ENCODE results near the gene SYT8. TPM values are rescaled to one million over a fixed set of nuclear protein-coding genes. Genes with fewer than 3 reads are reported as not detected.

Gene SYT8
- total RNA-seq, 2 donors from 2014 or later, result 0.75 to 4.6 TPM

DNA sequence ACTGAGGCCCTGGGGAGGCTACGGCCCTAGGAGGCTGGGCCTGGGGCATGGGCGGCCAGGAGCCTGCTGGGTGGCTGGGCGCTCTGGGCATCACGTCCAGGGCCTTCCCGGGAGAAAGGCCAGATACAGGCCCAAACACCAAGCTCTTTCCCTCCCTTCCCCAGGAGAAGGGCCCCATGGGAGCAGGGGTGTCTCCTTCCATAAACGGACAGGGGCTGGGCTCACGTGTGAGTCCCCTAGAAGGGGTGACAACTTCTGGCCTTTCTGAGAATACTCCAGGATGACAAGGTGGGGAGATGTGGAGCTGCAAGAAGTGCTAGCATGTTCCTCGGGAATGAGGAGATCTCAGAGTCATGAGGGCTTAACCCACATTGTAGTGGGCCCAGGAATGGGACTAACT lies 19.5 kb upstream of the SYT8 start:
- DNase-seq (no peak), ATAC-seq (no peak)
- intact Hi-C loops (cut with DNase I, micrococcal nuclease), result no loop called here

DNA sequence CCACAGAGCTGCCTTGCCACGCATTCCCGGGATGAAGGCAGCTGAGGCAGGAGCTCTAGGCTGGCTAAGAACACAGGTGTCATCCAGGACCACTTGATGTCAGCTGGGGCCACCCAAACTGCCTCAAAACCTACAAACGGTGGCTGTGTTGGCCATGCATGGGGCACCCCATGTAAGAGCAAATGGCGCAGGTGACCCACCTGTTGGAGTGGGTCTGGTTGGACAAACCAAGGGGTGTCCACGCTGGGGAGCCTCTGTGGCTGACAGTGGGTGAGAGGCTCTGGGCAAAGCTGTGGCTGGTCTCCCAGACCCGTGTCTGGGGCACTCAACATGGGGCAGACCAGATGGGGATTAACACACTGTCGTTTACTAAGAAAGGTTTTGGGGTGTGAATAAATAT lies 19.0 kb upstream of the SYT8 start:
- DNase-seq (no peak), ATAC-seq (no peak)
- intact Hi-C loops (cut with DNase I, micrococcal nuclease), result no loop called here

DNA sequence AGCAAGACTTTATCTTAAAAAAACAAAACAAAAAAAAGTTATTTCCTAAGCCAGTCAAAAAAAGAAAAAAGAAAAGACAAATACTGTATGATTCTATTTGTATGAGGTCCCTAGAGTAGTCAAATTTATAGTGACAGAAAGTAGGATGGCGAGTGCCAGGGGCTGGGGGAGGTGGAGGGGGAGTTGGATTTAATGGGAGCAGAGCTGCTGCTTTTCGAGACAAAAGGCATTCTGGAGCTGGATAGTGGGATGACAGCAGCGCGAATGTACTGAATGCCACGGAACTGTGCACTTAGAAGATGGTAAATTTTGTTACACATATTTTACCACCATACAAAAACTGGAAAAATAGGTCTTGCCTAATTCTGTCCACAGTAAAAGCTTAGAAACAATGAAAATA lies 17.8 kb upstream of the SYT8 start:
- intact Hi-C loops (cut with DNase I, micrococcal nuclease), result no loop called here
- DNase-seq (no peak), ATAC-seq (no peak)

DNA sequence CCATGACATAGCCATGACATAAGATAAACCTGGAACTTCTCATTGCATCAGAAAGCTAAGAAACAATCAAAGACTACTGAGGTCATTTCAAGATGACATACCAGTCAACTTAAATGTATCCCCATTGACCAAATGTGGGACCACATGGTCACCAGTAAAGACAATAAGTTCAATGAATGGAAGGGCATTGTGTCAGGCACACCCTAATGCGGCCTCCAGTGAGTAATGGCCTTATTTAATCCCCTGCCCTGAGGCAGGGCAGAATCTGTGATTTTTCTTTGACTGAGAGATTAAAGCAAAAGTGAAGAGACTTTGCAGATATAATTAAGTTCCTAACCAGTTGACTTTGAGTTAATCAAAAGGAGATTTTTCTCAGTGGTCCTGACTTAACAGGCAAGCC lies 17.3 kb upstream of the SYT8 start:
- DNase-seq (no peak), ATAC-seq (no peak)
- intact Hi-C loops (cut with DNase I, micrococcal nuclease), result no loop called here

DNA sequence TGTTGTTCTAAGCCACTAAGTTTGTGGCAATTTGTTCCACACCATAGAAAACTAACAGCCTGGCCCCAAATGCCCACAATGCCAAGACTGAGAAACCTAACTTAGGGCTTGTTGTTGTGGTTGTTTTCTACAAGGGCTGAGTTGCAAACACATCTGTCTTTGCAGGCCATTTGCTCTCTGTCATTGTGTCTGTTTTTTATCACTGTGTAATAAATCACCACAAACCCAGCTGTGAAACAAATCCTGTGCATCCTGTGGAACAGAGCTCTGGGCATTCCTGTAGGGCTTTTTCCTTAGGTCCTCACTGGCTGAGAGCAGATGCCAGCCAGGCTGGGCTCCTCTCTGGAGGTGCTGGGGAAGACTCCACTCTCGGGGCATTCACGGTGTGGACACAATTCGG lies 15.7 kb upstream of the SYT8 start:
- DNase-seq (no peak), ATAC-seq (no peak)
- intact Hi-C loops (cut with DNase I, micrococcal nuclease), result no loop called here

DNA sequence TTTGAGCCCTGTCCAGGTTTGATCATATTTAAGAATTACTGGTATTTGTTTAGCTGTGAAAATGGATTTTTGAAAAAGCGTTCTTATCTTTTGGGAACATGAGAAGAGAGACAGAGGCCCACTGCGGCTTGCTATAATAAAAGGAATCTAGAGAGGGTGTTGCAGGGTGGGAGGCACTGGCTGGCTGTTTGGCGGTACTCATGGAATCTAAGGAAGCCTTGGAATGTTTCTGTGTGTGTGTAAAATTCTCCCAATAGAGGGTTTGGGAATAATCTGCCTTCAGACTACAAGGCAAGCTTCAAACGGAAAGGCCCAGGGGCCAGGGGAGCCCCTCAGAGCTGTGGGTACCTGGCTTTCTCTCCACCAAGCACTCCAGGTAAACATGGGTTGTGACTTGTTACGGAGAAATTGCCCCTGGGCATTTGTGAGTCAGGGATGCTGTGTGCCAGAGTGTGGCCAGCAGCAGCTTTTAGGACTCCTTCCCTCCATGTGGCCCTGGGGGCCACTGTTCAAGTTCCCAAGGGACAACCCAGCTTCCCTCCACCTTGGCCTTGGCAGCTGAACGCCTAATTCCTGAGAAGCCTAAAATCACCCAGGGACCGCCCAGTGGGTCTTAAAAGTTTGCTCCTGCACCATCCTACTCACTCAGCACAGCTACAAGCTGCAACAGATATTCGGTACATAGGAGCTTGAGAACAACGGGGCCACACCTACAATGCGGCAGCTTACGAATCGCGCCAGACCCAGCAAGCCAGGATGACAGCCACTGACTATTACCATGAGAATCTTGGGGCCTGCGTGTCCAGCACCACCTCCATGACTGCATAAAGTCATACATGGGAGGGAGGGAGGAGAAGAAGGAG lies 14.1 kb upstream of the SYT8 start:
- DNase-seq (no peak), ATAC-seq (no peak)
- intact Hi-C loops (cut with DNase I, micrococcal nuclease), result no loop called here

DNA sequence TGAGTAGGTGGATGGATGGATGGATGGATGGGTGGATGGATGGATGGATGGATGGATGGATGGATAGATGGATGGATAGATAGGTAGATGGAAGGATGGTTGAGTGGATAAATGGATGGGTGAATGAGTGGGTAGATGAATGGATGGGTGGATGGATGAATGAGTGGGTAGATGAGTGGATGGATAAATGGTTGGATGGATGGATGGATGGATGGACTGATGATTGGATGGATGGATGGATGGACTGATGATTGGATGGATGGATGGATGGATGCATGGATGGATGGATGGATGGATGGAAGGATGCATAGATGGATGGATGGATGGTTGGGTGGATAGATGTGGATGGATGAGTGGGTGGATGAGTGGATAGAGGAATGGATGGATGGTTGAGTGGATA lies 13.2 kb upstream of the SYT8 start:
- intact Hi-C loops (cut with DNase I, micrococcal nuclease), result no loop called here
- ATAC-seq (no peak), DNase-seq (no peak)

DNA sequence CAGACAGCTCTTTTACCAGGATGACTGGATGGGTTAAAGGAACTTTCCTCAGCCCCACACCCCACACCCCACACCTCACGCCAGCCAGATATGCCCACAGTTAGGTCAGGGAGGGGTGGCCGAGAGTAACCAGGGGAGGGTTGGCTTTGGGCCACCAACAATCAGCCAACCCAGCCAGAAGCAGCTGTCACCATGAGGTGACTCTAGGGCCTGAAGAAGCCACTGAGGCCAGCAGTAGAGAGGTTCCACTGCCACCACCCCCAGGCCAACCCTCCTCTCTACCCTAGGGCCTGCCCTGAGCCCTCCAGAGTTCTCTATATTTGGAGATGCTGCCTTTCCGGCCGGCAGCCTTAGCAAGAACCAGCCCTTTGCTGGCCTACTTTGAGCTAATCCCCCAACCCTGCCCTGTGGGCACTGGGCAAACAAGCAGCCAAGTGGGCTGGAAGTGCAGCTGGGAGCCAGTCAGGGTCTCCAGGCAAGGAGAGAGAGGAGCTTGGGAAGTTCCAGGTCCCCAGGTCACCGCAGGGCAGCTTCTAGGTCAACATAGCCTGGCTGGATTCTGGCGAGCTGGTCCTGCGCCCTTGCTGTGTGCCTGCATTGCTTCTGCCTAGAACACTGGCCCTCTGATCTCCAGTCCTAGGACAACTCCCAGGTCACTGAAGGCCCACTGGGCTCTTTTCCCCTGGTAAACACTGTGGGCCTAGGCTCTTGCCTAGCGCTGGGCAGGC lies 12.0 kb upstream of the SYT8 start:
- no peak for DNase-seq
- intact Hi-C loops (cut with DNase I, micrococcal nuclease), result no loop called here
- ATAC-seq, result no peak

DNA sequence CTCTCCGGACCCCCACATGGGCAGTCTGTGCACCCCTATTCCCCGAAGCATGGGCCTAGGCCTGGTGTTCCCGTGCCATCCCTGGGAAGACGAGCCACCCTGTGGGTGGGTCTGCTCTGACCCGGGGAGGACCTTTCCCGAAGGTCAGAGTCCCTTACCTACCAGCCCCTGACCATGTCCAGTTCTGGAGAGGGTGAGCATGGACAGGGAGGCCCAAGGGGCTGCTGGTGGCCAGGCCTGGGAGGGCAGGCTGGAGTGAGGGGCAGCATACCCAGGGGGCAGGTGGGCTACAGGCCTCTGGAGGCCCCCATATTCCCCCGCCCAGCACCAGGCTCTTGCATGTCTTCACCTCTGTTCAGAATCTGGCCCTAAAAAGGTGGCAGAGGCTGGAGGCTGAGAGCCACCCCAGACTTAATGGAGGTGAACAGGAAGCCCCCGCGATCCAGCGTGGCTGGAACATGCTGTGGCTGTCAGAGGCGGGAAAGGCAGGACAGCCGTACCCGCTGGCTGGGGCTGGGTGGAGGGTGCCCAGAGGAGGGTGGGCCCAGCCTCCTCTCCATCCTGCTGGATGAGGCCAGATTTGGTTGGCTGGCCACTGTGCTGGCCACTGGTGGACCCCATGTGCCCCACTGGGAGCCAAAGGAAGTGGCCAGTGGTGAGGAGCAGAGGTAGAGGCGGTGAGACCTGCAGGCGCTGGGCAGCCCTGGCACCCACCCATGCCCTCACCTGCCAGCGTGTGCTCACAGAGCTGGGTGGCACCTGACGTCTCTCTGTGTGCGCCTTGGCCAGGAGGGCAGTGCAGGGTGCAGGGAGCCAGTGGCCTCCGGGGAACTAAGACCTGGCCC lies 11.2 kb upstream of the SYT8 start:
- no peak for ATAC-seq
- DNase-seq, result no peak

DNA sequence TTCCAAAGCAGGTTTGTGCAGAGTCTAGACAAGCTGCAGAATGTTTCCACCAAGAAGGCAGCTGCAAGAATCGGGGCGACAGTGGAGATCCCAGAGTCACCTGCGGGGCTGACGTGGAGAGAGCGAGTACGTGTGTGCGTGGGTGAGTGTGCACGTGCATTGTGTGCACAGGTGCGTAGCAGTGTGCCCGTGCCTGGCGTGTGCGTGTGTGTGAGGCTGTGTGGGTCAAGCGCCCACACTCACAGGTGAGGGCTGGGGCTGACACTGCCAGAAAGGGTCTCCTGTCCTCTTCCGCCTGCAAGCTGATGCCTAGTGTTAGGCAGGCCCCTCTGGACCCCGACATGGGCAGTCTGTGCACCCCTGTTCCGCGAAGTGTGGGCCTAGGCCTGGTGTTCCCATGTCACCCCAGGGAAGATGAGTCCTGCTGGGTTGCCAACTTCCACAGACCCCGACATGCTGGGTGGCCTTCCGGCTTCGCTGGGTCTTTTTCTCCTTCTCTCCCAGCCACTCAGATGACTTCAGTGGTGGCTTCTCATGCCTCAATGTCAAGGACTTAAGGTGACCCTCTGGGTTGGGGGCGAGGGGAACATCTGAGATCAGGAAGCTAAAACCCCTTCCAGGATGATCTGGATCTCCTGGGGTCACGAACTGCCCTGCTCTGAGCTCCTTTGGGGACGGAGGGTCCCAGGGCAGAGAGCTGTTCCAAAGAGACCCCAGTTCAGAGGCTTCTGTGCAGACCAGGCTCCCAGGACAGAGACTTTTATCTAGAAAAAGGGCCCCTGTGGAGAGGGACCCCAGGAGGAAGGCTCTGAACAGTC lies 10.4 kb upstream of the SYT8 start:
- intact Hi-C loops (cut with DNase I, micrococcal nuclease), result no loop called here
- DNase-seq (no peak), ATAC-seq (no peak)

More for the DNA sequence above, 11.2 kb upstream of the SYT8 start:
- intact Hi-C loops (cut with DNase I, micrococcal nuclease), result no loop called here

DNA sequence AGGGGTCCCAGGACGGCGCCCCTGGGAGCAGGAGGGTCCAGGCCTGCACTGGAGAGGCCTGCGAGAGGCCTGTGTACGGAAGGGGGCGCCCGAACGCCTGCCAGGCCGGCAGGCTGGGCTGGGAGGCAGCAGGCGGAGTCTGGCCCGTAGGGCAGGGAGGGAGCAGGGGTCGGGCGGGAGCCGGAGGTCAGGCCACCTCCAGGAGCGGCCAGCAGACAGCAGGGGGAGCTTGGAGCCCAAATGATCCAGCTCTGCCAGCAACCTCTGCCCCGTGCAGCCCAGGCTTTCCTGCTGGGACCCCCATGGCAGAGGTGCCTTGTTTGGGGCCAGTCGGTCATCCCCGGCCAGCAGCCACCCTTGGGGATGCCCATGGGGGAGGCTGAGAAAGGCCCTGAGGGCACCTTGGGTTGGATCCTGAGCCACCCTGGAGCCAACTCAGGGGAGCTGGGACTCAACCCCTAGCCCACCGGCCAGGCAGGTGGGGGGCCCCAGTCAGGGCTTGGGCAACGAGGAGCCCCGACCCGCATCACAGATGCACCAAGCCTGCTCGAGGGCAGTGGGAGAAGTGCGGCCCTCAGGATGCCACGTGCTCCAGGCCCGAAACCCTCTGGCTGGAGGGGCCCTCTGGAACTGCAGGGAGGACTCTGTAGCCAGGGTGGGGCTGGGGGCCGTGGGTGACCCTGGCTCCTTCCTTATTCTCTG lies 9.6 kb upstream of the SYT8 start:
- peak; percentile 62 to 72 for DNase-seq

DNA sequence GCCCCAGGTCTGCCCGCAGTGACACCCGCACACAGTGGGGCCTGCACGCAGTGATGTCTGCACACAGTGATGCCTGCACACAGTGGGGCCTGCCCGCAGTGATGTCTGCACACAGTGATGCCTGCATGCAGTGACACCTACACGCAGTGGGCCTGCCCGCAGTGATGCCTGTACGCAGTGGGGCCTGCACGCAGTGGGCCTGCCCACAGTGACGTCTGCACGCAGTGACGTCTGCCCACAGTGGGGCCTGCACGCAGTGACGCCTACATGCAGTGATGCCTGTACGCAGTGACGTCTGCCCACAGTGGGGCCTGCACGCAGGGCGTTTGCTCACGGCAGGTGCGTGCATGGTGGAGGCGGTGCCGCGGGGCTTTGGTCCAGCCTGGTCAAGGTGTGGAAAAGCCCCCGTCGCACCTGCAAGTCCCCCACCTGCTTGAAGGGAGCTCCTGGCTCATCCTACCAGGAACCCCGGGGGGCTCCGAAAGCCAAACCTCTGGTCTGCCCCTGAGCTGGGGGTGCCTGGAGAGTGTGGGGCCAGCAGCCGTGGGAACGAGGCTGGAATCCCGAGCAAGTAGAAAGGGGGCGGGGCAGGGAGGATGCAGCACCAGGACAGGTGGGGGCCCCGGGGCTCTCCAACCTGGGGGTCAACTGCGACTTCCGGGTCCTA lies 8.9 kb upstream of the SYT8 start:
- intact Hi-C loops (cut with DNase I, micrococcal nuclease), result no loop called here
- ATAC-seq (no peak), DNase-seq (no peak)

More for the DNA sequence above, 9.6 kb upstream of the SYT8 start:
- intact Hi-C loops (cut with DNase I, micrococcal nuclease), result no loop called here
- ATAC-seq, result peak; percentile 69

DNA sequence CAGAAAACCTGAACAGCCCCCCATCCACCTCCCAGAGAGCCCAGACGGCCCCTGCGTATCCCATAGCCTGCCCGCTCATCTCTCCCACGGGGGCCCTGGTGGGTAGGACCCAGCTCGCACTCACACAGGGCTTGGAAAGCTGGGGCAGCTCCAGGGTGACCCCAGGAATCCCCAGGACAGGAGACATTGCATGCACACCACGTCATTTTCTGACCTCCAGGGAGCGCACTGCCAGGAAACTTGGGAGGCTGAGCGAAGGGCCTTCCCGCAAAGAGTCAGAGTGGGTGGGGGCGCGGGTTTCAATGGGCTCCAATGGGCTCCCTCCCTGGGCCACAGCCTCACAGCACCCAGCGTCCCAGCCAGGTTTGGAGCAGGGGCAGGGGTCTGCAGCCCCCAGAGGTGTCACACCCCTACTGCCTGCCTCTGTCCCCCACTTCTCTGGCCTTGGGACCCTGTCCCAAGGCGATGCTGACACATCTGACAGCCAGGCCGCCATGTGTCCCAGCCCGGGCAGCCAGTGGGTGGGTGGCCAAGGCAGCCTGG lies 8.2 kb upstream of the SYT8 start:
- DNase-seq (peak in 1 of 2 donors; percentile 62), ATAC-seq (peak; percentile 31)
- intact Hi-C loops (cut with DNase I, micrococcal nuclease), result no loop called here

DNA sequence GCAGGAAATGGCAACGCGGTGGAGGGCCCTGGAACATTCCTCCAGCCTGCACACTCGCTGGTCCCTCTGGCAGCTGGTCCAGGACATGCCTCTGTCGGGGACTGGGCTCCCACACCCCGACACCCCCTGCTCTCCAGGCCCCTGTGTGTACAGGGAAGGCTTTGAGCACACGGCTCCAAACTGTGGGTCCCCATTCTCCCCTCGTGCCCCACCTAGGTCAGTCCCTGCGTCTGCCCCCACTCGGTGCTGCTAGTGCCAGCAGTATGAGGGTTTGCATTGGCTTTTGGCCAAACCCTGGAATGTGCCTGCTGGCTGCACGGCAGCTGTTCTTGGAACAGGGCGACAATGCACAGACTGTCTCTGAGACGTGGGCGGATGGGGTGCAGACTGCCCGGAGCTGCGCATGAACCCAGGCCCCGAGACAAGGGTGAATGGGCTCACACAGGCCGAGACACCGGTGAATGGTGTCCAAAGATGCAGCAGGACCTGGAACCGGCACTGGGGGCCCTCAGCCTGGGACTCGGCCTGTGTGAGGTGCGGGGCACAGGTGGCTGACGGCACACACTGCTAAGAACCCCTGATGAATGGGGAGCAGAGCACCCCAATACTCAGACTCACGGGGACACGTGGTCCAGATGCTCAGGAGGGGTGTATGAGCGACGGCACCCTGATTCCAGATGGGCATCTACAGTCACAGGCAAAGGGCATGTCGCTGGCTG lies 7.5 kb upstream of the SYT8 start:
- DNase-seq (peak; percentile 71 to 82), ATAC-seq (peak; percentile 42)
- intact Hi-C loops (cut with DNase I, micrococcal nuclease), result no loop called here

DNA sequence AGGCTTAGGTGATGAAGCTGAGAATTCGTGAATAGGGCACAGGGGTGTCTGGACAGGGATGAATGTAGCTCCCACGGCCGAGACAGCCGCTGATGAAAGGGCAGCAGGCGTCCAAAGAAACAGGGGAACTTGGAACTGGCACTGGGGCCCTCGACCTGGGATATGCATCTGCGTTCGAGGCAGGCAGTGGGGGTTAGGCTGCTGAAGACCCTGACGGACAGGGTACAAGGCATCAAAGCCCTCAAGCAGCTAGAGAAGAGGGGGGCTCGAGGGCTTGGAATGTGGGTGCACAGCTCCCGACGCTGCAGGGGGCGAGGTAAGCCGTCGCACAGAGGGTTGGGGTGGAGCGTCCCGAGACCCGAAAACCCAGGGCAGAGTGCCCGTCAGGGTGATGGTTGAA lies 6.9 kb upstream of the SYT8 start:
- DNase-seq (peak in 1 of 2 donors; percentile 24), ATAC-seq (no peak)
- intact Hi-C loops (cut with DNase I, micrococcal nuclease), result no loop called here

DNA sequence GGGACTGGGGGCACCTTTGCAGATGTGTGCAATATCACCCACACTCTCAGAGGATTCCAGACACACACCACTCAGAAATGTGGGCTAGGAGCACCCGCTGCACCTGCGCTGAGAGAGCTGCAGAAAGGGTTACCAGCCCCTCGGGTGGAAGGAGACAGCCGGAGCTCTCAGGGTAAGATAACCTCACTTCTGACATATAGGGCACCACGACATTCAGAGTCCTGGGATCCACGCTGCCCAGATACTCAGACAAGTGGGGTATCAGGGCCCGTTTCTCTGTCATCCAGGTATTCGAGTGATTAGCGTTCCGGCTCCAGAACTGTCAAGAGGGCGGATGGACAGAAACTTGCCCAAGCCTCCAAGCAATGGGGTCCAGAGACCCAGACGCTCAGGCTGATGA lies 6.2 kb upstream of the SYT8 start:
- ATAC-seq (no peak), DNase-seq (no peak)
- intact Hi-C loops (cut with DNase I, micrococcal nuclease), result no loop called here

All from left colon (tissue), 2 donors.